PC-3 (cell line): ENCODE data around the gene ZNF408. TPM values are rescaled to one million over a fixed set of nuclear protein-coding genes. Genes with fewer than 3 reads are reported as not detected.

Source experiments
- ATAC-seq: fragments of 200-7000 bp; cut with Tn5 transposase; 2 replicates; pipeline ENCODE4 v1.9.1; 2020; ENCODE audit warnings: mild to moderate bottlenecking, moderate library complexity
- BruUV-seq: library from RNA; stranded (reverse); fragments of 400-500 nt; replicated peaks from 2 replicates; lab custom pipeline; 2021; lab: Mats Ljungman, UMichigan
- CTCF ChIA-PET: fragments of 300-600 bp; sonication (Branson Sonifier 250); formaldehyde crosslinking; loops from one replicate; lab custom pipeline; 2022; ENCODE audit warnings: antibody characterized with exemption; lab: Charles Lee
- POLR2A ChIA-PET: fragments of 300-600 bp; sonication (Branson Sonifier 250); formaldehyde crosslinking; loops from one replicate; lab custom pipeline; 2022; ENCODE audit warnings: antibody characterized with exemption; ENCODE audit not compliant: unreplicated experiment; lab: Charles Lee
- DNase-seq: peaks from one replicate; pipeline ENCODE4 v3.0.0-alpha.2; 2015
- H2AFZ ChIP-seq: fragments of 300-600 bp; sonication (generic); 2 replicates; pipeline ENCODE4 v1.6.0; 2016; ENCODE audit warnings: antibody characterized with exemption, low read length
- H3F3A ChIP-seq: fragments of 300-600 bp; sonication (generic); one replicate; pipeline ENCODE4 v1.6.0; 2017; ENCODE audit warnings: antibody characterized with exemption, low read length, control low read depth, mild to moderate bottlenecking; ENCODE audit not compliant: unreplicated experiment
- H3K27ac ChIP-seq: fragments of 300-600 bp; sonication (generic); 2 replicates; pipeline ENCODE4 v1.5.1; 2016; ENCODE audit warnings: mild to moderate bottlenecking, low read length
- H3K27me3 ChIP-seq: fragments of 300-600 bp; sonication (generic); 2 replicates; pipeline ENCODE4 v1.6.1; 2016; ENCODE audit warnings: low read length, mixed read lengths
- H3K36me3 ChIP-seq: fragments of 300-600 bp; sonication (generic); 2 replicates; pipeline ENCODE4 v1.6.1; 2016; ENCODE audit warnings: low read depth, mixed run types, low read length, mixed read lengths
- H3K4me1 ChIP-seq: fragments of 300-600 bp; sonication (generic); 2 replicates; pipeline ENCODE4 v1.5.1; 2016; ENCODE audit warnings: low read length; ENCODE audit not compliant: insufficient read depth
- H3K4me2 ChIP-seq: fragments of 300-600 bp; sonication (generic); 2 replicates; pipeline ENCODE4 v1.6.0; 2016; ENCODE audit warnings: low read length
- H3K4me3 ChIP-seq: fragments of 300-600 bp; sonication (generic); 2 replicates; pipeline ENCODE4 v1.5.1; 2016; ENCODE audit warnings: mild to moderate bottlenecking, low read length, mixed read lengths
- H3K79me2 ChIP-seq: fragments of 300-600 bp; sonication (generic); 2 replicates; pipeline ENCODE4 v1.6.1; 2017; ENCODE audit warnings: low read length, mixed read lengths
- H3K9ac ChIP-seq: fragments of 300-600 bp; sonication (generic); 2 replicates; pipeline ENCODE4 v1.6.0; 2016; ENCODE audit warnings: mild to moderate bottlenecking, low read length
- H3K9me2 ChIP-seq: fragments of 300-600 bp; sonication (generic); replicated peaks from 2 replicates; pipeline ENCODE4 v1.6.1; 2016; ENCODE audit warnings: mixed run types, low read length, mixed read lengths
- H3K9me3 ChIP-seq: fragments of 300-600 bp; sonication (generic); 2 replicates; pipeline ENCODE4 v1.6.1; 2016; ENCODE audit warnings: low read length, mixed read lengths
- H4K20me1 ChIP-seq: fragments of 300-600 bp; sonication (generic); 2 replicates; pipeline ENCODE4 v1.6.1; 2016; ENCODE audit warnings: low read length, mixed read lengths
- CTCF ChIP-seq: fragments of 300-600 bp; sonication (generic); conservative IDR thresholded peaks from 2 replicates; pipeline ENCODE4 v1.5.1; 2017; ENCODE audit warnings: antibody characterized with exemption, low read depth, mild to moderate bottlenecking, low read length
- EZH2 ChIP-seq: fragments of 300-600 bp; sonication (generic); IDR thresholded peaks from one replicate; pipeline ENCODE4 v1.6.1; 2017; ENCODE audit warnings: antibody characterized with exemption, mild to moderate bottlenecking, low read length; ENCODE audit not compliant: unreplicated experiment
- EZH2phosphoT487 ChIP-seq: fragments of 300-600 bp; sonication (generic); IDR thresholded peaks from 2 replicates; pipeline ENCODE4 v1.6.1; 2018; ENCODE audit warnings: mild to moderate bottlenecking, antibody characterized with exemption, low read length, borderline replicate concordance
- intact Hi-C: fragments of 100-400 bp; cut with micrococcal nuclease; formaldehyde crosslinking; loops from 2 replicates; pipeline ENCODE4 v1.9.0; 2023
- total RNA-seq: library from RNA; depleted of rRNA; stranded (reverse); fragments of >200 nt; gene quantifications from 2 replicates; pipeline ENCODE4 v1.2.3, GENCODE V29; 2014

Gene ZNF408
- total RNA-seq, 1 experiment from 2014 or later: 7.1 TPM

DNA sequence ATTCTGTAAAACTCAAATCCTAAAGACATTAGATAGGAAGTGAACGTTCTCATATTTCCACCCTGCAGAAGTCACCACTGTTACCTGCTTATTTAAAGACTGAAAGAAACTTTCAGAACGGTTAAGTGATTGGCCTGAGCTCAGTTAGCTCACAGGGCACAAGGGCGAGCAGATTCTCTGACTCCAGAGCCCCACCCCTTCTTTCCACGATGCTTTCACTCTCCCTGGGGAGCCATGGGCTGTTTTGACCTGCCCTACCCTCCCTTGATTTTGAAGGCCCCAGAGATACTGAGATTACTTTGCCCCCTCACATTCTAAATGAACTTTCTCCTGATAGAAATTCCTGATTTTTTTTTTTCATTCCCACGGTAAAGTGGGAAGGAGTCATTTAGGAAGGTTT, 34.3 kb upstream of the ZNF408 start:
- H3K9me3 ChIP-seq: no peaks in the 10 kb centered on the region
- no peak overlapping the region for H3K9ac ChIP-seq
- no peaks in the 10 kb centered on the region for H3K79me2 ChIP-seq
- BruUV-seq: no TSS peak
- ATAC-seq: no peak
- peaks cover 20% of the 10 kb centered on the region for H3K36me3 ChIP-seq
- H3K27me3 ChIP-seq: no peaks in the 10 kb centered on the region
- H3K4me3 ChIP-seq: no peak overlapping the region
- no peak for DNase-seq
- no peaks in the 10 kb centered on the region for H3F3A ChIP-seq
- H4K20me1 ChIP-seq: no peaks in the 10 kb centered on the region
- no peak overlapping the region for H3K4me2 ChIP-seq
- H2AFZ ChIP-seq: no peak overlapping the region
- POLR2A ChIA-PET: no interaction called here
- no peaks in the 10 kb centered on the region for H3K4me1 ChIP-seq
- H3K27ac ChIP-seq: no peak overlapping the region
- intact Hi-C loops: no loop called here
- CTCF ChIA-PET: no interaction called here
- no peak for TF ChIP-seq EZH2
- no peak for TF ChIP-seq CTCF
- no peak for TF ChIP-seq EZH2phosphoT487
- no peaks in the 10 kb centered on the region for H3K9me2 ChIP-seq

DNA sequence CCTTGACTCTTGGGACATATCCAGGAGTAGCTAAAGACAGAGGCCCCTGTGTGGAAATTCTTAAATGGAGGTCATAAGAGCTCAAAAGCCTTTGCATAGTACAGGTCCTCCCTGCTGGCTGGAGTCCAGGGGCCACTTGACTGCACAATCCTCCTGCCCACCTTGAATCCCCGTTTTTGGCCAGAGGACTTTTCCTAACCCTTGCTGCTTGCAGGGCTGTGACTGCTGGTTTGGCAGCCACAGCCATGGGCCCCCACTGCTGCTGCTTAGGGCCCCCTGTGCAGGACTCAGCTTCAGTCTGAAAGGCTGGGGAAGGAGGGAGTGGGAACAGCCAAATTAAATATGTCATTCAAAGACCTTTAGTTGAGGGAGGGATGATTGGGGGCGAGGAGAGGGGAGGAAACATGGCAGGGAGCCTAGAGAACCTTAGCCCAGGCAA, 33.8 kb upstream of the ZNF408 start:
- Histone ChIP-seq H3K4me2 (no peak overlapping the region), H4K20me1 (no peaks in the 10 kb centered on the region), H3K9me2 (no peaks in the 10 kb centered on the region), H3K27me3 (no peaks in the 10 kb centered on the region), H3K4me1 (no peaks in the 10 kb centered on the region), H3K4me3 (no peak overlapping the region), H3K36me3 (peaks cover 20% of the 10 kb centered on the region), H2AFZ (no peak overlapping the region), H3K79me2 (no peaks in the 10 kb centered on the region), H3K9me3 (no peaks in the 10 kb centered on the region), H3K27ac (no peak overlapping the region), H3F3A (no peaks in the 10 kb centered on the region), H3K9ac (no peak overlapping the region)
- intact Hi-C loops: no loop called here
- ATAC-seq (no peak), DNase-seq (no peak)
- POLR2A ChIA-PET: no interaction called here
- BruUV-seq: no TSS peak
- CTCF ChIA-PET: no interaction called here
- TF ChIP-seq EZH2 (no peak), CTCF (no peak), EZH2phosphoT487 (no peak)

- Histone ChIP-seq H3K27ac (no peak overlapping the region), H3K27me3 (no peaks in the 10 kb centered on the region), H3K36me3 (peaks cover 20% of the 10 kb centered on the region), H3F3A (no peaks in the 10 kb centered on the region), H3K4me3 (no peak overlapping the region), H3K9ac (no peak overlapping the region), H3K4me2 (no peak overlapping the region), H4K20me1 (no peaks in the 10 kb centered on the region), H3K9me3 (no peaks in the 10 kb centered on the region), H3K4me1 (no peaks in the 10 kb centered on the region), H3K79me2 (no peaks in the 10 kb centered on the region), H2AFZ (no peak overlapping the region), H3K9me2 (no peaks in the 10 kb centered on the region)
- no TSS peak for BruUV-seq
- TF ChIP-seq CTCF: no peak
- TF ChIP-seq EZH2: no peak
- TF ChIP-seq EZH2phosphoT487: no peak
- ChIA-PET CTCF (no interaction called here), POLR2A (no interaction called here)
- ATAC-seq (no peak), DNase-seq (no peak)
- intact Hi-C loops: no loop called here
These were observed 32.2 kb upstream of the ZNF408 start for GRCh38 chr11:46668480-46669085.
